Breast epithelium (tissue), 4 donors: ENCODE data around the gene BOK. TPM values are rescaled to one million over a fixed set of nuclear protein-coding genes. Genes with fewer than 3 reads are reported as not detected.

ENCODE experiments used
- DNase-seq, 2 donors: peaks; one replicate each; pipeline ENCODE4 v3.0.0-alpha.2; 2019; ENCODE audit warnings: low spot score in 2 of 2
- H3K27ac ChIP-seq, 2 donors: fragments of 200-600 bp; sonication (generic) in 1 of 2; one replicate each; pipeline ENCODE4 v1.5.1; 2016 to 2019; ENCODE audit warnings: mild to moderate bottlenecking in 1 of 2
- H3K27me3 ChIP-seq, 2 donors: fragments of 200-600 bp; sonication (generic) in 1 of 2; one replicate each; pipeline versions ENCODE4 v1.5.1 to v1.6.0; 2017 to 2019; ENCODE audit warnings: control low read depth in 1 of 2, mild to moderate bottlenecking in 1 of 2
- H3K36me3 ChIP-seq: fragments of 200-600 bp; one replicate; pipeline ENCODE4 v1.5.1; 2019
- H3K4me1 ChIP-seq, 2 donors: fragments of 200-600 bp; sonication (generic); one replicate each; pipeline ENCODE4 v1.5.1; 2016 to 2019; ENCODE audit warnings: control low read depth in 1 of 2
- H3K4me3 ChIP-seq, 3 donors: fragments of 200-600 bp; sonication (generic); 1 replicate in 2 of 3; 2 replicates in 1 of 3; pipeline ENCODE4 v1.5.1; 2016 to 2019; ENCODE audit warnings: mild to moderate bottlenecking in 3 of 3, moderate library complexity in 2 of 3
- H3K9me3 ChIP-seq, 2 donors: fragments of 200-600 bp; sonication (generic) in 1 of 2; one replicate each; pipeline ENCODE4 v1.5.1; 2016 to 2019; ENCODE audit warnings: control low read depth in 1 of 2
- POLR2A ChIP-seq: fragments of 450-650 bp; IDR thresholded peaks from one replicate; pipeline ENCODE4 v1.6.1; 2016; ENCODE audit warnings: antibody characterized with exemption, mild to moderate bottlenecking, moderate library complexity
- POLR2AphosphoS5 ChIP-seq, 3 donors: sonication (generic); formaldehyde crosslinking; IDR thresholded peaks; one replicate each; pipeline ENCODE4 v1.6.1; 2017; ENCODE audit warnings: antibody characterized with exemption in 3 of 3
- intact Hi-C: fragments of 100-400 bp; cut with DNase I; formaldehyde crosslinking; loops from one replicate; pipeline ENCODE4 v1.15.1; 2023; ENCODE audit warnings: low total_unique reads
- total RNA-seq, 3 donors: library from RNA; depleted of rRNA; stranded (reverse); fragments of >200 nt; gene quantifications; one replicate each; pipeline ENCODE4 v1.1.0, GENCODE V29; 2016
- TF ChIP-seq, protein P1 (sequence below), 3 donors: fragments of 450-650 bp; IDR thresholded peaks; one replicate each; pipeline ENCODE4 v1.5.1; 2016 to 2017; ENCODE audit warnings: antibody characterized with exemption in 3 of 3, mild to moderate bottlenecking in 3 of 3, moderate library complexity in 3 of 3

BOK gene
- total RNA-seq, 3 donors from 2014 or later: 32.2 to 77.6 (median 40.3) TPM

DNA sequence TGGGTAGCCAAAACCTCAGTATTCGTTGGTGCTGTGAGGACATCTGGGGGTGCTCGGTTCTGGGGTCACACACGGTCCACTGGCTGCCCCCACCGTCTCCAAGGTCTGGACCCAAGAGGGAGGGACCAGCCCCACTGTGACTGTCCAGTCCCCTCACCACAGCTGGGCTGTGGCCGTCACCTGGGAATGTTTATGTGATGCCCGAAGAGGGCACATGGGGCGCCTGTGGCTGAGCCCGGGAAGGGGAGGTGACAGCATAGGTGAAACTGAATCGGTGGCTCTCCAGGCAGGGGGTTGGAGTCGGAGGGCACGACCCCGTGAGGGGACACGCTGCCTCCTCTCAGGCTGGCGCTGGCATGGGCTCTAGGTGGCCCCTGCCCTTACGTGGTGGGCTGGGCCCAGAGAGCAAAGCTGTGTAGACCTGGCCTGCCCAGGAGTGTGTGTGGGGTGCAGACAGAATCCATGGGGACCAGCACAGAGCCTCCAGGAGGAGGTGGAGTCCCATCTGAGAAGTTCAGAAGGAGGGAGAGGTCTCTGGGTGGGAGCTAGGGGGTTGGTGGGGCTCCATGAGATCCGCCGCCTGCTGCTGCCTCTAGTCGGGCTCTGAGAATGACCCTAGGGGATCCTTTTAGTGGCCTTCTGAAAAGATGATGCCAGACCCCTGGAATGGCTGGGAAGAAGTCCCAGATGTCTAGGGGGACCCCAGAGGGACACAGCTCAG is 1.8 kb downstream of the BOK start:
- peak overlapping the region; percentile 60 to 80 (median 72) for H3K4me3 ChIP-seq
- DNase-seq: no peak
- H3K36me3 ChIP-seq: no peaks in the 10 kb centered on the region
- peak overlapping the region; percentile 62 to 87 for H3K27ac ChIP-seq
- no peaks in the 10 kb centered on the region for H3K27me3 ChIP-seq
- H3K4me1 ChIP-seq: peaks cover 3 to 21% of the 10 kb centered on the region in 2 donors
- H3K9me3 ChIP-seq: peaks cover 3 to 4% of the 10 kb centered on the region in 2 donors
- TF ChIP-seq POLR2A: no peak
- TF ChIP-seq, protein P1, sequence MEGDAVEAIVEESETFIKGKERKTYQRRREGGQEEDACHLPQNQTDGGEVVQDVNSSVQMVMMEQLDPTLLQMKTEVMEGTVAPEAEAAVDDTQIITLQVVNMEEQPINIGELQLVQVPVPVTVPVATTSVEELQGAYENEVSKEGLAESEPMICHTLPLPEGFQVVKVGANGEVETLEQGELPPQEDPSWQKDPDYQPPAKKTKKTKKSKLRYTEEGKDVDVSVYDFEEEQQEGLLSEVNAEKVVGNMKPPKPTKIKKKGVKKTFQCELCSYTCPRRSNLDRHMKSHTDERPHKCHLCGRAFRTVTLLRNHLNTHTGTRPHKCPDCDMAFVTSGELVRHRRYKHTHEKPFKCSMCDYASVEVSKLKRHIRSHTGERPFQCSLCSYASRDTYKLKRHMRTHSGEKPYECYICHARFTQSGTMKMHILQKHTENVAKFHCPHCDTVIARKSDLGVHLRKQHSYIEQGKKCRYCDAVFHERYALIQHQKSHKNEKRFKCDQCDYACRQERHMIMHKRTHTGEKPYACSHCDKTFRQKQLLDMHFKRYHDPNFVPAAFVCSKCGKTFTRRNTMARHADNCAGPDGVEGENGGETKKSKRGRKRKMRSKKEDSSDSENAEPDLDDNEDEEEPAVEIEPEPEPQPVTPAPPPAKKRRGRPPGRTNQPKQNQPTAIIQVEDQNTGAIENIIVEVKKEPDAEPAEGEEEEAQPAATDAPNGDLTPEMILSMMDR (IDR thresholded peaks at IDR 0.05): no peak
- TF ChIP-seq POLR2AphosphoS5 (IDR thresholded peaks at IDR 0.05): no peak
- intact Hi-C loops: no loop called here

GRCh38 chr2:241560883-241561474 is 2.4 kb downstream of the BOK start:
- no peak for DNase-seq
- Histone ChIP-seq H3K27me3 (no peaks in the 10 kb centered on the region), H3K36me3 (no peaks in the 10 kb centered on the region), H3K4me3 (peak overlapping the region in 1 of 3 donors; percentile 80), H3K9me3 (peaks cover 2 to 4% of the 10 kb centered on the region in 2 donors), H3K27ac (peak overlapping the region; percentile 62 to 87), H3K4me1 (peaks cover 3 to 21% of the 10 kb centered on the region in 2 donors)
- intact Hi-C loops: no loop called here
- TF ChIP-seq, protein P1 (IDR thresholded peaks at IDR 0.05): no peak
- TF ChIP-seq POLR2AphosphoS5 (IDR thresholded peaks at IDR 0.05): no peak

GRCh38 chr2:241561832-241562231 is 3.3 kb downstream of the BOK start:
- Histone ChIP-seq H3K36me3 (no peaks in the 10 kb centered on the region), H3K27me3 (no peaks in the 10 kb centered on the region), H3K4me1 (peaks cover 3 to 21% of the 10 kb centered on the region in 2 donors), H3K27ac (peak overlapping the region; percentile 58 to 87), H3K4me3 (peak overlapping the region in 2 of 3 donors; percentile 22 to 80), H3K9me3 (peaks cover 0 to 1% of the 10 kb centered on the region in 2 donors)
- DNase-seq: peak; percentile 83
- TF ChIP-seq POLR2AphosphoS5 (IDR thresholded peaks at IDR 0.05) (no peak), POLR2A (no peak)
- TF ChIP-seq, protein P1 (IDR thresholded peaks at IDR 0.05): no peak
- intact Hi-C loops: no loop called here

- DNase-seq: no peak
- Histone ChIP-seq H3K4me3 (peak overlapping the region in 1 of 3 donors; percentile 80), H3K4me1 (peaks cover 3 to 21% of the 10 kb centered on the region in 2 donors), H3K27me3 (no peaks in the 10 kb centered on the region), H3K36me3 (no peaks in the 10 kb centered on the region), H3K27ac (peak overlapping the region; percentile 58 to 87), H3K9me3 (no peaks in the 10 kb centered on the region)
- intact Hi-C loops: no loop called here
- no peak for TF ChIP-seq POLR2A
- TF ChIP-seq POLR2AphosphoS5 (IDR thresholded peaks at IDR 0.05): no peak
- TF ChIP-seq, protein P1 (IDR thresholded peaks at IDR 0.05): no peak
These were observed 3.8 kb downstream of the BOK start for GRCh38 chr2:241562269-241562891.
